A549 (cell line): ENCODE data around the gene P4HA3. TPM values are rescaled to one million over a fixed set of nuclear protein-coding genes. Genes with fewer than 3 reads are reported as not detected.

ENCODE experiments used
- ATAC-seq, 2 experiments: fragments of 200-7000 bp in 1 of 2; fragments of >200 bp in 1 of 2; cut with Nextera tagmentation in 1 of 2; cut with Tn5 transposase in 1 of 2; 3 replicates each; pipeline versions ENCODE4 v1.8.0 to v1.9.1; 2018 to 2020; ENCODE audit warnings: mild to moderate bottlenecking in 1 of 2, moderate library complexity in 1 of 2
- CTCF ChIA-PET: fragments of 300-600 bp; sonication (Branson Sonifier 250); formaldehyde crosslinking; extraction: SDS; loops from one replicate; lab custom pipeline; 2021; ENCODE audit warnings: antibody characterized with exemption, inconsistent platforms; lab: Yijun Ruan, JAX
- POLR2A ChIA-PET: fragments of 350-600 bp; formaldehyde crosslinking; extraction: SDS; loops from one replicate; lab custom pipeline; 2021; ENCODE audit warnings: antibody characterized with exemption, inconsistent platforms; lab: Yijun Ruan, JAX
- DNase-seq, 2 experiments: peaks; one replicate each; pipeline versions ENCODE4 v3.0.0 to v3.0.0-alpha.2; 2011 to 2016; ENCODE audit warnings: low read depth in 1 of 2, low spot score in 1 of 2
- FAIRE-seq: peaks from 2 replicates; lab custom pipeline; 2011; peaks lifted over from hg19 to GRCh38; lab: Jason Lieb, UNC
- H3K27ac ChIP-seq, 2 experiments: fragments of >200 bp; sonication (Bioruptor Twin); formaldehyde crosslinking; 3 replicates each; pipeline ENCODE4 v1.5.1; 2016 to 2017
- H3K4me1 ChIP-seq: fragments of >200 bp; sonication (Bioruptor Twin); formaldehyde crosslinking; 3 replicates; pipeline ENCODE4 v1.6.1; 2016
- H3K4me2 ChIP-seq: fragments of >200 bp; sonication (Bioruptor Twin); formaldehyde crosslinking; 3 replicates; pipeline ENCODE4 v1.6.1; 2016
- H3K4me3 ChIP-seq: fragments of >200 bp; sonication (Bioruptor Twin); formaldehyde crosslinking; 3 replicates; pipeline ENCODE4 v1.5.1; 2016
- H3K9me3 ChIP-seq: fragments of >200 bp; sonication (Bioruptor Twin); formaldehyde crosslinking; 3 replicates; pipeline ENCODE4 v1.6.1; 2016
- BHLHE40 ChIP-seq: IDR thresholded peaks from 2 replicates; pipeline ENCODE4 v1.6.1; 2012; ENCODE audit warnings: low read depth, low read length, inconsistent platforms
- CBX2 ChIP-seq: fragments of 200-600 bp; sonication (generic); IDR thresholded peaks from 2 replicates; pipeline ENCODE4 v1.6.1; 2016; ENCODE audit warnings: low read depth, mild to moderate bottlenecking, borderline replicate concordance
- CBX8 ChIP-seq: fragments of 200-600 bp; sonication (generic); IDR thresholded peaks from 2 replicates; pipeline ENCODE4 v1.6.1; 2016
- CEBPB ChIP-seq, 2 experiments: fragments of >200 bp in 1 of 2; sonication (Bioruptor Twin) in 1 of 2; formaldehyde crosslinking in 1 of 2; IDR thresholded peaks; 2 replicates each; pipeline ENCODE4 v1.6.1; 2012 to 2016
- CHD4 ChIP-seq: fragments of 200-600 bp; sonication (generic); IDR thresholded peaks from 2 replicates; pipeline ENCODE4 v1.6.1; 2016; ENCODE audit warnings: antibody characterized with exemption, mild to moderate bottlenecking, borderline replicate concordance
- EHF ChIP-seq: fragments of 250-450 bp; sonication (Bioruptor Pico); IDR thresholded peaks from 2 replicates; pipeline ENCODE4 v1.5.0; 2020; ENCODE audit warnings: mild to moderate bottlenecking
- ESRRA ChIP-seq: fragments of 150-350 bp; IDR thresholded peaks from 2 replicates; pipeline ENCODE4 v1.6.1; 2014; ENCODE audit warnings: mild to moderate bottlenecking, low read length, borderline replicate concordance
- FOSB ChIP-seq: fragments of 250-450 bp; sonication (Bioruptor Pico); IDR thresholded peaks from 2 replicates; pipeline ENCODE4 v1.5.0; 2020; ENCODE audit warnings: mild to moderate bottlenecking, moderate library complexity
- FOSL2 ChIP-seq, 2 experiments: fragments of 450-650 bp in 1 of 2; fragments of >200 bp in 1 of 2; sonication (Bioruptor Twin) in 1 of 2; formaldehyde crosslinking; IDR thresholded peaks; 2 replicates each; pipeline versions ENCODE4 v1.5.0 to v1.6.1; 2016 to 2020; ENCODE audit warnings: mild to moderate bottlenecking in 1 of 2, moderate library complexity in 1 of 2
- GATA3 ChIP-seq: IDR thresholded peaks from 2 replicates; pipeline ENCODE4 v1.6.1; 2012; ENCODE audit warnings: borderline replicate concordance
- HDAC2 ChIP-seq: fragments of 200-600 bp; sonication (generic); IDR thresholded peaks from 2 replicates; pipeline ENCODE4 v1.6.1; 2016
- HOXB13 ChIP-seq: fragments of 250-450 bp; sonication (Bioruptor Pico); IDR thresholded peaks from 2 replicates; pipeline ENCODE4 v1.5.0; 2020; ENCODE audit warnings: low read depth, mild to moderate bottlenecking, moderate library complexity
- HOXB5 ChIP-seq: fragments of 250-450 bp; sonication (Bioruptor Pico); IDR thresholded peaks from 2 replicates; pipeline ENCODE4 v1.5.0; 2020; ENCODE audit warnings: mild to moderate bottlenecking, moderate library complexity
- JUN ChIP-seq, 2 experiments: fragments of >200 bp; sonication (Bioruptor Twin); formaldehyde crosslinking; IDR thresholded peaks; 2 replicates in 1 of 2; 3 replicates in 1 of 2; pipeline ENCODE4 v1.6.1; 2016 to 2017
- JUNB ChIP-seq: fragments of >200 bp; sonication (Bioruptor Twin); formaldehyde crosslinking; IDR thresholded peaks from 2 replicates; pipeline ENCODE4 v1.6.1; 2016
- KDM5A ChIP-seq: fragments of 200-600 bp; sonication (generic); IDR thresholded peaks from 2 replicates; pipeline ENCODE4 v1.6.1; 2016; ENCODE audit warnings: antibody characterized with exemption, mild to moderate bottlenecking
- MAZ ChIP-seq: fragments of 150-350 bp; IDR thresholded peaks from 2 replicates; pipeline ENCODE4 v1.6.1; 2014; ENCODE audit warnings: antibody characterized with exemption, low read depth, low read length, borderline replicate concordance
- NFE2L2 ChIP-seq: fragments of 150-350 bp; conservative IDR thresholded peaks from 2 replicates; pipeline ENCODE4 v1.6.1; 2014; ENCODE audit warnings: low read length
- NPAS2 ChIP-seq: fragments of 250-450 bp; sonication (Bioruptor Pico); IDR thresholded peaks from 2 replicates; pipeline ENCODE4 v1.8.0; 2022; ENCODE audit warnings: mild to moderate bottlenecking, moderate library complexity, borderline replicate concordance
- NR3C1 ChIP-seq: fragments of >200 bp; sonication (Bioruptor Twin); formaldehyde crosslinking; IDR thresholded peaks from 3 replicates; pipeline ENCODE4 v1.6.1; 2017
- PHF8 ChIP-seq: fragments of 200-600 bp; sonication (generic); IDR thresholded peaks from 2 replicates; pipeline ENCODE4 v1.6.1; 2016; ENCODE audit warnings: low read depth, mild to moderate bottlenecking, antibody characterized with exemption, moderate library complexity, borderline replicate concordance
- POLR2A ChIP-seq: IDR thresholded peaks from 2 replicates; pipeline ENCODE4 v1.6.1; 2012; ENCODE audit warnings: mild to moderate bottlenecking, low read length
- POLR2AphosphoS2 ChIP-seq: conservative IDR thresholded peaks from 2 replicates; pipeline ENCODE4 v1.6.1; 2012; ENCODE audit warnings: low read length, improper control_type of control experiment, inconsistent platforms
- RARB ChIP-seq: fragments of 250-450 bp; sonication (Bioruptor Pico); IDR thresholded peaks from 2 replicates; pipeline ENCODE4 v1.8.0; 2021; ENCODE audit warnings: mild to moderate bottlenecking, moderate library complexity
- RFX5 ChIP-seq: fragments of 450-650 bp; IDR thresholded peaks from 2 replicates; pipeline ENCODE4 v1.7.1; 2014; ENCODE audit warnings: antibody characterized with exemption, mild to moderate bottlenecking, moderate library complexity
- SMC3 ChIP-seq: fragments of >200 bp; sonication (Bioruptor Twin); formaldehyde crosslinking; IDR thresholded peaks from 3 replicates; pipeline ENCODE4 v1.6.1; 2018; ENCODE audit warnings: inconsistent platforms
- SREBF2 ChIP-seq: fragments of 450-650 bp; IDR thresholded peaks from 2 replicates; pipeline ENCODE4 v1.6.1; 2014; ENCODE audit warnings: mild to moderate bottlenecking, moderate library complexity
- TP53 ChIP-seq: fragments of 250-450 bp; sonication (Bioruptor Pico); IDR thresholded peaks from 2 replicates; pipeline ENCODE4 v1.5.0; 2021; ENCODE audit warnings: mild to moderate bottlenecking, moderate library complexity
- USF2 ChIP-seq: fragments of 450-650 bp; IDR thresholded peaks from 2 replicates; pipeline ENCODE4 v1.6.1; 2014; ENCODE audit warnings: antibody characterized with exemption
- ZC3H11A ChIP-seq: fragments of 450-650 bp; IDR thresholded peaks from 2 replicates; pipeline ENCODE4 v1.6.1; 2014; ENCODE audit warnings: antibody characterized with exemption, mild to moderate bottlenecking
- ZFP36 ChIP-seq: fragments of 450-650 bp; IDR thresholded peaks from 2 replicates; pipeline ENCODE4 v1.6.1; 2014; ENCODE audit warnings: borderline replicate concordance; ENCODE audit not compliant: partially characterized antibody
- ZNF302 ChIP-seq: fragments of 250-450 bp; sonication (Bioruptor Pico); IDR thresholded peaks from 2 replicates; pipeline ENCODE4 v1.9.0; 2021; ENCODE audit warnings: inconsistent platforms, mild to moderate bottlenecking, moderate library complexity
- ZSCAN20 ChIP-seq: fragments of 250-450 bp; sonication (Bioruptor Pico); IDR thresholded peaks from 2 replicates; pipeline ENCODE4 v1.8.0; 2022; ENCODE audit warnings: mild to moderate bottlenecking, moderate library complexity
- WGBS: methylation state at CpG from one replicate; pipeline ENCODE4 v1.1.6; 2017; ENCODE audit errors: missing lambda C conversion rate; 5-methylcytosine and 5-hydroxymethylcytosine counted together
- polyA plus RNA-seq, 4 experiments: library from polyadenylated mRNA; depleted of rRNA in 3 of 4; stranded (reverse); fragments of >200 nt; fragmentation: RNase III in 1 of 4; extraction: RNeasy Plus Mini Kit Qiagen cat#74134 plus additional on column Dnase treatment in 1 of 4; gene quantifications; 2 replicates in 3 of 4; 3 replicates in 1 of 4; pipeline ENCODE4 v1.2.3, GENCODE V29; 2011 to 2017
- TF ChIP-seq, protein P1 (sequence below): fragments of 200-600 bp; sonication (generic); IDR thresholded peaks from 2 replicates; pipeline ENCODE4 v1.6.1; 2016; ENCODE audit warnings: antibody characterized with exemption, mild to moderate bottlenecking, moderate library complexity
- TF ChIP-seq, protein P2 (sequence below): fragments of 250-450 bp; sonication (Bioruptor Pico); IDR thresholded peaks from 2 replicates; pipeline ENCODE4 v1.5.0; 2020; ENCODE audit warnings: low read depth, mild to moderate bottlenecking, moderate library complexity
- TF ChIP-seq, protein P3 (sequence below): fragments of 150-350 bp; IDR thresholded peaks from 2 replicates; pipeline ENCODE4 v1.6.1; 2014; ENCODE audit warnings: low read depth, mild to moderate bottlenecking, low read length

The P4HA3 gene
- polyA plus RNA-seq, 2 of the 4 experiments (the other 2 are of a cell fraction), result 48.1 to 50.4 TPM

GRCh38 chr11:74283580-74284180, 27.8 kb downstream of the P4HA3 start:
- CTCF ChIA-PET, result interaction anchor here (0.9 to 2.5 kb wide), 2 partner anchors 28 to 38 kb away, joined by 3 to 10 read pairs; no protein-coding TSS in a partner anchor
- no peak overlapping the region for H3K4me3 ChIP-seq
- DNase-seq, result peak in 1 of 2 experiments; percentile 80
- no peaks in the 10 kb centered on the region for H3K9me3 ChIP-seq
- no peak for FAIRE-seq
- POLR2A ChIA-PET, result no interaction called here
- WGBS, result 48% methylated on average over 3 of the region's 3 CpGs
- peak overlapping the region; percentile 96 to 97 for H3K27ac ChIP-seq
- peaks cover 83% of the 10 kb centered on the region for H3K4me1 ChIP-seq
- peak; percentile 37 to 72; a peak in 5 of 6 replicates for ATAC-seq
- H3K4me2 ChIP-seq, result peak overlapping the region; percentile 48
- TF ChIP-seq SREBF2, result no peak
- no peak for TF ChIP-seq TP53 (CRISPR knock-in tag)
- TF ChIP-seq SMC3, result no peak
- no peak for TF ChIP-seq NPAS2 (CRISPR knock-in tag)
- no peak for TF ChIP-seq NR3C1
- TF ChIP-seq HOXB5, result no peak
- TF ChIP-seq KDM5A, result no peak
- TF ChIP-seq GATA3, result no peak; the same call in 1 of the 2 replicates
- TF ChIP-seq CBX2, result no peak
- no peak for TF ChIP-seq MAZ
- TF ChIP-seq JUNB, result peak; percentile 53
- no peak for TF ChIP-seq RARB (CRISPR knock-in tag)
- TF ChIP-seq CEBPB (IDR thresholded peaks at IDR 0.05), result no peak
- no peak for TF ChIP-seq NFE2L2
- TF ChIP-seq, protein P1, sequence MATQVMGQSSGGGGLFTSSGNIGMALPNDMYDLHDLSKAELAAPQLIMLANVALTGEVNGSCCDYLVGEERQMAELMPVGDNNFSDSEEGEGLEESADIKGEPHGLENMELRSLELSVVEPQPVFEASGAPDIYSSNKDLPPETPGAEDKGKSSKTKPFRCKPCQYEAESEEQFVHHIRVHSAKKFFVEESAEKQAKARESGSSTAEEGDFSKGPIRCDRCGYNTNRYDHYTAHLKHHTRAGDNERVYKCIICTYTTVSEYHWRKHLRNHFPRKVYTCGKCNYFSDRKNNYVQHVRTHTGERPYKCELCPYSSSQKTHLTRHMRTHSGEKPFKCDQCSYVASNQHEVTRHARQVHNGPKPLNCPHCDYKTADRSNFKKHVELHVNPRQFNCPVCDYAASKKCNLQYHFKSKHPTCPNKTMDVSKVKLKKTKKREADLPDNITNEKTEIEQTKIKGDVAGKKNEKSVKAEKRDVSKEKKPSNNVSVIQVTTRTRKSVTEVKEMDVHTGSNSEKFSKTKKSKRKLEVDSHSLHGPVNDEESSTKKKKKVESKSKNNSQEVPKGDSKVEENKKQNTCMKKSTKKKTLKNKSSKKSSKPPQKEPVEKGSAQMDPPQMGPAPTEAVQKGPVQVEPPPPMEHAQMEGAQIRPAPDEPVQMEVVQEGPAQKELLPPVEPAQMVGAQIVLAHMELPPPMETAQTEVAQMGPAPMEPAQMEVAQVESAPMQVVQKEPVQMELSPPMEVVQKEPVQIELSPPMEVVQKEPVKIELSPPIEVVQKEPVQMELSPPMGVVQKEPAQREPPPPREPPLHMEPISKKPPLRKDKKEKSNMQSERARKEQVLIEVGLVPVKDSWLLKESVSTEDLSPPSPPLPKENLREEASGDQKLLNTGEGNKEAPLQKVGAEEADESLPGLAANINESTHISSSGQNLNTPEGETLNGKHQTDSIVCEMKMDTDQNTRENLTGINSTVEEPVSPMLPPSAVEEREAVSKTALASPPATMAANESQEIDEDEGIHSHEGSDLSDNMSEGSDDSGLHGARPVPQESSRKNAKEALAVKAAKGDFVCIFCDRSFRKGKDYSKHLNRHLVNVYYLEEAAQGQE, result no peak
- TF ChIP-seq ESRRA, result no peak
- TF ChIP-seq ZC3H11A, result no peak
- TF ChIP-seq HDAC2, result no peak
- TF ChIP-seq, protein P2, sequence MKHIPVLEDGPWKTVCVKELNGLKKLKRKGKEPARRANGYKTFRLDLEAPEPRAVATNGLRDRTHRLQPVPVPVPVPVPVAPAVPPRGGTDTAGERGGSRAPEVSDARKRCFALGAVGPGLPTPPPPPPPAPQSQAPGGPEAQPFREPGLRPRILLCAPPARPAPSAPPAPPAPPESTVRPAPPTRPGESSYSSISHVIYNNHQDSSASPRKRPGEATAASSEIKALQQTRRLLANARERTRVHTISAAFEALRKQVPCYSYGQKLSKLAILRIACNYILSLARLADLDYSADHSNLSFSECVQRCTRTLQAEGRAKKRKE, result no peak
- TF ChIP-seq USF2, result no peak
- TF ChIP-seq PHF8, result no peak
- no peak for TF ChIP-seq CBX8
- TF ChIP-seq JUN (IDR thresholded peaks at IDR 0.05), result peak in 1 of 2 experiments; percentile 53; a peak in 2 of 5 replicates
- TF ChIP-seq POLR2A, result no peak
- peak; percentile 98 for TF ChIP-seq ZFP36
- no peak for TF ChIP-seq ZSCAN20 (CRISPR knock-in tag)
- TF ChIP-seq BHLHE40, result no peak
- TF ChIP-seq FOSB (CRISPR knock-in tag), result no peak
- TF ChIP-seq ZNF302 (CRISPR knock-in tag), result no peak
- TF ChIP-seq CHD4, result no peak
- TF ChIP-seq, protein P3, sequence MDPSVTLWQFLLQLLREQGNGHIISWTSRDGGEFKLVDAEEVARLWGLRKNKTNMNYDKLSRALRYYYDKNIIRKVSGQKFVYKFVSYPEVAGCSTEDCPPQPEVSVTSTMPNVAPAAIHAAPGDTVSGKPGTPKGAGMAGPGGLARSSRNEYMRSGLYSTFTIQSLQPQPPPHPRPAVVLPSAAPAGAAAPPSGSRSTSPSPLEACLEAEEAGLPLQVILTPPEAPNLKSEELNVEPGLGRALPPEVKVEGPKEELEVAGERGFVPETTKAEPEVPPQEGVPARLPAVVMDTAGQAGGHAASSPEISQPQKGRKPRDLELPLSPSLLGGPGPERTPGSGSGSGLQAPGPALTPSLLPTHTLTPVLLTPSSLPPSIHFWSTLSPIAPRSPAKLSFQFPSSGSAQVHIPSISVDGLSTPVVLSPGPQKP, result no peak
- no peak for TF ChIP-seq POLR2AphosphoS2
- TF ChIP-seq FOSL2 (IDR thresholded peaks at IDR 0.05), result no peak
- peak; percentile 58 for TF ChIP-seq FOSL2 (CRISPR knock-in tag; IDR thresholded peaks at IDR 0.05)
- no peak for TF ChIP-seq HOXB13 (CRISPR knock-in tag)
- TF ChIP-seq EHF (CRISPR knock-in tag), result no peak
- TF ChIP-seq RFX5, result no peak
